Measurements from ENCODE around the gene ZFP62.

- TF ChIP-seq POLR2A (IDR thresholded peaks at IDR 0.05; ENCODE audit: low read depth, low read length): no peak
- TF ChIP-seq SPI1 (IDR thresholded peaks at IDR 0.05; ENCODE audit: low read depth, low read length): no peak
- TF ChIP-seq POLR2AphosphoS5 (IDR thresholded peaks at IDR 0.05; ENCODE audit: low read depth, low read length): no peak
Measured at GRCh38 chr5:180862645-180863044, 1.6 kb upstream of the ZFP62 start.

Measured in GM12891 (cell line).